T-helper 2 cell treated with Interferon-gamma antibody and Interleukin-4, amounts not matched to agents 100 ng/mL and 5 ng/mL, for 36 hours (primary cell): ENCODE results near the gene SPI1. TPM values are rescaled to one million over a fixed set of nuclear protein-coding genes. Genes with fewer than 3 reads are reported as not detected.

Source experiments
- intact Hi-C: fragments of 100-400 bp; cut with micrococcal nuclease; formaldehyde crosslinking; loops from one replicate; pipeline ENCODE4 v1.15.1; 2023
- total RNA-seq: library from RNA; stranded (reverse); gene quantifications from 2 replicates; pipeline ENCODE4 v1.2.3, GENCODE V29; 2022

SPI1 gene
- total RNA-seq, 1 donor from 2014 or later = not detected

- intact Hi-C loops = loop anchor here (1.0 to 5.0 kb wide), 8 partner anchors 14 to 231 kb away; partner anchors contain the start of genes ACP2, ARFGAP2, CELF1 and PSMC3
These were observed 29.6 kb upstream of the SPI1 start, which contains the start of gene SLC39A13 for GRCh38 chr11:47407746-47408590. SLC39A13 (plus strand) TSS chr11:47408590; CDS start chr11:47410095, 1,505 bp downstream.

- intact Hi-C loops = loop anchor here (5.0 kb wide), 1 partner anchor 145 kb away; the partner anchor contains the start of gene CELF1
These were observed 28.8 kb upstream of the SPI1 start for GRCh38 chr11:47406896-47407745.

- intact Hi-C loops = no loop called here
These were observed 25.2 kb upstream of the SPI1 start for GRCh38 chr11:47403571-47403970.

- intact Hi-C loops = no loop called here
These were observed 24.8 kb upstream of the SPI1 start for GRCh38 chr11:47403135-47403534.

GRCh38 chr11:47400768-47401279 lies 22.5 kb upstream of the SPI1 start:
- intact Hi-C loops = no loop called here

GRCh38 chr11:47399860-47400767 lies 21.8 kb upstream of the SPI1 start:
- intact Hi-C loops = no loop called here

- intact Hi-C loops = no loop called here
These were observed 20.2 kb upstream of the SPI1 start for GRCh38 chr11:47398551-47398950.

- intact Hi-C loops = no loop called here
These were observed 19.7 kb upstream of the SPI1 start for GRCh38 chr11:47398011-47398410.

- intact Hi-C loops = no loop called here
These were observed 17.6 kb upstream of the SPI1 start for GRCh38 chr11:47396049-47396320.

- intact Hi-C loops = no loop called here
These were observed 17.1 kb upstream of the SPI1 start for GRCh38 chr11:47395223-47396048.

- intact Hi-C loops = loop anchor here (1.0 kb wide), 1 partner anchor 14 kb away; the partner anchor contains the start of gene SLC39A13
These were observed 16.2 kb upstream of the SPI1 start for GRCh38 chr11:47394322-47395222.

GRCh38 chr11:47394050-47394321 lies 15.6 kb upstream of the SPI1 start:
- intact Hi-C loops = loop anchor here (1.0 kb wide), 1 partner anchor 14 kb away; the partner anchor contains the start of gene SLC39A13

- intact Hi-C loops = loop anchor here (1.0 kb wide), 1 partner anchor 15 kb away; the partner anchor contains the start of gene SLC39A13
These were observed 15.1 kb upstream of the SPI1 start for GRCh38 chr11:47393163-47394049.

GRCh38 chr11:47392546-47393162 lies 14.3 kb upstream of the SPI1 start:
- intact Hi-C loops = no loop called here

- intact Hi-C loops = no loop called here
These were observed 13.5 kb upstream of the SPI1 start for GRCh38 chr11:47391711-47392432.

GRCh38 chr11:47391077-47391583 lies 12.8 kb upstream of the SPI1 start:
- intact Hi-C loops = no loop called here

- intact Hi-C loops = no loop called here
These were observed 12.0 kb upstream of the SPI1 start for GRCh38 chr11:47390422-47390760.
